GM10248 (cell line): Measurements from ENCODE around the gene CARD11.

ENCODE experiments used
- CTCF ChIA-PET: fragments of 300-600 bp; sonication (Branson Sonifier 250); formaldehyde crosslinking; extraction: SDS; loops from one replicate; lab custom pipeline; 2021; ENCODE audit warnings: antibody characterized with exemption; lab: Yijun Ruan, JAX
- POLR2A ChIA-PET: fragments of 350-650 bp; sonication (Branson Sonifier 250); formaldehyde crosslinking; extraction: SDS; loops from one replicate; lab custom pipeline; 2020; ENCODE audit warnings: antibody characterized with exemption; lab: Yijun Ruan, JAX
- DNase-seq: peaks from one replicate; pipeline ENCODE4 v3.0.0; 2012; ENCODE audit errors: extremely low spot score
- CTCF ChIP-seq: IDR thresholded peaks from 2 replicates; pipeline ENCODE4 v1.5.1; 2012; ENCODE audit warnings: mild to moderate bottlenecking, low read depth; ENCODE audit errors: extremely low read depth, missing control alignments, control extremely low read depth

Gene CARD11

DNA sequence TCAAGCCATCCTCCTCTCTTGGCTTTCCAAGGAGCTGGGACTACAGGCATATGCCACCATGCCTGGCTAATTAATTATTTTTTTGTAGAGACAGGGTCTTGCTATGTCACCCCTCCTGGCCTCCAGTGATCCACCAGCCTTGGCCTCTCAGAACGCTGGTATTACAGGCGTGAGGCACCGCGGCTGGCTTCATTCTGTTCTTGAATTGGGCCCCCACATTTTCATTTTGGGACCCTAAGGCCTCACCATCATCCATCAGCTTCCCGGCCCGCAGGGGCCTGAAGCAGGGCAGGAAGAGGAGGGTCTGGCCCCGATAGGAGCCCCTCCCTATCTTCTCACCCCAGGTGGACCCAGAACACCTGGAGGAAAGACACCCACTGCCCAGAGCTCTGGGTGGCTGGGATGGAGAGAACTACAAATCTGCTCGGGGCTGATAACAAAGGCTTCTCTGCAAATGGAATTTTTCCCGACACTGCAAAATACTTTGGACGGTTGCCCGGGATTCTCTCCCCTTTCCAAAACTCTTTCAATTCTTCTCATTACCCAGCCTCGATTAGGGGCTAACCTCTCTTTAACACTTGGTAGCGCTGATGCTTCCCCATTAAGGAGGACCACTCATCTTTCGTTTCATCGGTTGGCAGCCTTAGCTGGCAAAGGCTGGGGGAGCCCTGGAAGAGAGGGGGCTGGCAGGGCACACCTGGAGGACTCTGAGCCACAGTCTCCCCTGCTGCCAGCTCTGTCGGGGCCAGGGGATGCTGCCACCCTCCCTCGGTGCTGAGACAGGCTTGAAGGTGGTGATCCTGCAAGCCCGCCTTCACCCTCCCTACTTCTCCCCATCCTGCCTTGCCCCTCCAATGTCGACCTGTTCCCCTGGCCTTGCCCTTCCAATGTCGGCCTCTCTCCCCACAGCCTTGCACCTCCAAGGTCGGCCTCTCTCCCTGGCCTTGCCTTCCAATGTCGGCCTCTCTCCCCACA lies 118.5 kb downstream of the CARD11 start:
- POLR2A ChIA-PET = no interaction called here
- no peak for DNase-seq
- no peak for TF ChIP-seq CTCF
- CTCF ChIA-PET = interaction anchor here (0.7 kb wide), 1 partner anchor 229 kb away, joined by 3 read pairs; no protein-coding TSS in a partner anchor

DNA sequence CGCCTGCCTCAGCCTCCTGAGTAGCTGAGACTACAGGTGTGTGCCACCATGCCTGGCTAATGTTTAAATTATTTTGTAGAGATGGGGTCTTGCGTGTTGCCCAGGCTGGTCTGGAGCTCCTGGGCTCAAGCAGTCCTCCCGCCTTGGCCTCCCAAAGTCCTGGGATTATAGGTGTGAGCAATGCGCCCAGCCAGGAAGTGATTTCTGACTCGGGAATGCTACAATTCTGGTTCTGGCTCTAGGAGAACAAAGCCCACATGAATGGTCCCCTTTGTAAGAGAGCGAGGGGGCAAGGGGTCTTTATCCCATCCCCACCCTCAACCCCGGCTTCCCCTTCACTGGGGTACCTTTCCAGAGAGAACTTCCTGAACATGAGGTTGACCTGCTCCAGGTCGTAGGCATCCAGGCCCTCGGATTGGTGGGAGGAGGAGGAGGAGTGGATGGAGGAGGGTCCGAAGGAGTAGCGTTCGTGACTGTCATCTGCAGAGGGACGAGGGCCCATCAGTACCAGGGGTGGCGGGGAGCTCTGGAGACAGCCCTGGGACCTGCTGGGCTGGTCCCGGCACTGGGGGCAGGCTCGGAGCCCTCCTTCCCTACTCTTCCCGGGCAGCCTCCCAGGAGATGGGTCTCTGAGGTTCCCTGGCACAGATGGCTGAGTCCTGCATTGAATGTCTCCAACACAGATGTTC lies 119.6 kb downstream of the CARD11 start:
- POLR2A ChIA-PET = interaction anchor here (0.7 kb wide), 1 partner anchor 662 kb away, joined by 4 read pairs; no protein-coding TSS in a partner anchor
- DNase-seq = no peak
- CTCF ChIA-PET = interaction anchor here (0.7 to 1.7 kb wide), 3 partner anchors 8 to 230 kb away, joined by 3 to 8 read pairs (median 3); no protein-coding TSS in a partner anchor
- TF ChIP-seq CTCF = no peak

DNA sequence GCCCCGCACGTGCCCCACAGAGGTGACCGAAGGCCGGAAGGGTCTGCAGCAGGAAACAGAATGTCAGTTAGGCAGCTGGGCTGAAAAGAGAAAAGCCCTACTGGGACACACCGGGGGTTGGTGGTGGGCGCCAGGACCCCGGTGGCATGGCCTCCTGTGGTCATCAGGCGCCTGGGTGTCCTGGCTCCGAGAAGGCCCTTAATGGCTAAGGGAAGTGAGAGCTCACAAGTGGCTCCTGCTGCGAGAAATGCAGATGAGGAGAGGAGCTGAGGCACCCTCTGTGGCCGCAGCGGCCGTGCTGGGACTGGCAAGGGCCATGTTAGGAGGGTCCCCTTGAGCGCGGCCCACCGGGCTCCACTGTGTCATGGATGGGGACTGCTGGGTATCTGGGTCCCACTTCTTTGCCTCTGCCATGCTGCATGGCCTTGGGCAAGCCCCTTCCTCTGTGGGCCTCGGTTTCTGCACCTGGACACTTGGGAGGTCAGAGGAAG lies 120.3 kb downstream of the CARD11 start:
- CTCF ChIA-PET = interaction anchor here (1.1 to 1.7 kb wide), 2 partner anchors 9 to 12 kb away, joined by 3 to 8 read pairs; no protein-coding TSS in a partner anchor
- TF ChIP-seq CTCF = no peak
- no peak for DNase-seq
- POLR2A ChIA-PET = interaction anchor here (0.6 kb wide), 1 partner anchor 78 kb away, joined by 8 read pairs; no protein-coding TSS in a partner anchor

DNA sequence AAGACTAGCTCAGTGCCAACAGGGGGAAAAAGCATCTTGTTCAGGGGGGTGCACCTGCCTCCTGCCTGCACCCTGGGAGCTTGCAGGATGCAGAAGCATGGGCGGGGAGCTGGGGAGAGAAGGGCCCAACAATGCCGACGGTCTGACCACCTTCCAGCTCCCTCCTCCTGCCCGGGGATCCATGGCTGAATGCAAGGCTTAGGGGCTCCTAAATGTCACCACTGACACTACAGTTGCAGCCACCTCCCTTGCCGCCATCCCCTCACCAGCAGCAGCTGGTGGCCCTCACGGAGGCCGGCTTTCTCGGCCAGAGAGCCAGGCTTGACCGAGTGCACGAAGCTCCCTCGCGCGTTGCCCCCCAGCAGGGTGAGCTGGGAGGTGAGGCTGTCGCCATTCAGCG lies 120.8 kb downstream of the CARD11 start:
- DNase-seq = no peak
- POLR2A ChIA-PET = interaction anchor here (0.6 kb wide), 1 partner anchor 78 kb away, joined by 8 read pairs; no protein-coding TSS in a partner anchor
- CTCF ChIA-PET = interaction anchor here (1.7 kb wide), 1 partner anchor 11 kb away, joined by 8 read pairs; no protein-coding TSS in a partner anchor
- no peak for TF ChIP-seq CTCF

GRCh38 chr7:2922348-2922691 lies 121.3 kb downstream of the CARD11 start:
- DNase-seq = no peak
- TF ChIP-seq CTCF = no peak
- ChIA-PET CTCF (interaction anchor here (1.3 to 1.7 kb wide), 2 partner anchors 11 to 56 kb away, joined by 5 to 8 read pairs; no protein-coding TSS in a partner anchor), POLR2A (no interaction called here)
